C1 segment of cervical spinal cord (tissue), 14 donors: Measurements from ENCODE around the gene APOL1.
A peak's percentile ranks its signal among the peaks of the same experiment; 100 is the strongest.
"Not testable (repeated sequence)": the region's sequence is repeated elsewhere in the genome, so short reads cannot be mapped to it uniquely, and the experiment has no call there.

Experiments used
- DNase-seq, 14 donors: peaks; one replicate each; lab custom pipeline; 2025; lab: John Stamatoyannopoulos, UW

The APOL1 gene

GRCh38 chr22:36267058-36267457, 14.1 kb downstream of the APOL1 start:
- no peak for DNase-seq

DNA sequence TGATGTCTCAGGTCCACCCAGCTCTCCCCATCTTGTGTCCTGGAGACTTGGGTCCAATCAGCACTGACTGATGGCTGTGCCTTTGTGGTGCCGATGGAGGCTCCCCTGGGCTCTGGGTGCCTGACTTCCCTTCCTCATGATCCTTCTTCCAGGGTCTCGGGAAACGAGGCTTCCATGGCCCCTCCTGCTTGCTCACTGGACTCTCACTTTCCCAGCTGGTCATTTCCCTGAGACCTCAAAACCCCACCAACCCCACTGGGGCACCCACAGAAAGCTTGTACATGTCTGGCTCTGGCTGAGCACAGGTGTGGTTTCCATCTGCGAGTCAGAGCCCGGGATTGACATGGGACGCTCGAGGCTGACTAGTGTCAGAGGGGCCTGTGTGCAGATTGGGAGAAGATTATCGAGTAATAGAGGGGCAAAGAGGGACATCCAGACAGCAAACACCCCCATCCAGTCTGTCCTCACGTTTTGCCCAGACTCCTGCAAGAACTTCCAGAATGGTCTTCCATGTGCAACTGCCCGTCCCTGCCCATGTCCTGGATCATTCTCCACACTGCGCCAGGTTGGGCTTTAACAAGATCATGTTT, 15.1 kb downstream of the APOL1 start:
- no peak for DNase-seq

DNA sequence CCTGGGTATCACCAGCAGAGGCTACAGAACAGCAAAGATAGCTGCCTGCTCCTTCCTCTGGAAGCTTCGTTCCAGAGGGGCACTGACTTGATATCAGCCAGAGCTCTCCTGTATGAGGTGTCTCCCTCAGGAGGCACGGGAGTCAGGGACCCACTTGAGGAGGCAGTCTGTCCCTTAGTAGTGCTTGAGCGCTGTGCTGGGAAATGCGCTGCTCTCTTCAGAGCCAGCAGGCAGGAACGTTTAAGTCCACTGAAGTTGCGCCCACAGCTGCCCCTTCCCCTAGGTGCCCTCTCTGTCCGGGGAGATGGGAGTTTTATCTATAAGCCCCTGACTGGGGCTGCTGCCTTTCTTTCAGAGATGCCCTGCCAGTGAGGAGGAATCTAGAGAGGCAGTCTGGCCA, 18.3 kb downstream of the APOL1 start:
- not testable (repeated sequence) for DNase-seq

- not testable (repeated sequence) for DNase-seq
Observed at GRCh38 chr22:36271951-36272350, 19.0 kb downstream of the APOL1 start.

DNA sequence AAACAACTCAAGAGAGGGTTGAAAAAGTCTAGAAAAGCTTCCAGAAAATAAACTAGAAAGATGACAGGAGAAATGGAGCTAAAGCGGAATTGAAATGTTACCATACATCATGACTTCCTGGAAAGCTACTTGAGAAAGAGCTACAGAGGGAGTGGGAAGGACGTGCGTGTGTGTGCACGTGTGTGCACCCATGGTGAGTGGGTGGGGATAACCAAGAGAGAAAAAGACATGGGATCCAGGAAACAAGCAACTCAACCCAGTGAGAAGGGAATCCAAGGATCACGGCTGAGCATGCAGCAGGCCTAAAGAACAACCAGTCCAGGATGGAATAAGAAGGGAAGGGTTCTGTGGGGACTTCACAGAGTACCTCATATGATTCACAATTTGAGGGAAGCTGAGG, 21.6 kb downstream of the APOL1 start:
- no peak for DNase-seq

GRCh38 chr22:36277482-36278291, 24.8 kb downstream of the APOL1 start:
- peak in 10 of 14 donors; percentile 5 to 42 (median 17) for DNase-seq

- DNase-seq: no peak
Observed at GRCh38 chr22:36279219-36279666, 26.3 kb downstream of the APOL1 start.

DNA sequence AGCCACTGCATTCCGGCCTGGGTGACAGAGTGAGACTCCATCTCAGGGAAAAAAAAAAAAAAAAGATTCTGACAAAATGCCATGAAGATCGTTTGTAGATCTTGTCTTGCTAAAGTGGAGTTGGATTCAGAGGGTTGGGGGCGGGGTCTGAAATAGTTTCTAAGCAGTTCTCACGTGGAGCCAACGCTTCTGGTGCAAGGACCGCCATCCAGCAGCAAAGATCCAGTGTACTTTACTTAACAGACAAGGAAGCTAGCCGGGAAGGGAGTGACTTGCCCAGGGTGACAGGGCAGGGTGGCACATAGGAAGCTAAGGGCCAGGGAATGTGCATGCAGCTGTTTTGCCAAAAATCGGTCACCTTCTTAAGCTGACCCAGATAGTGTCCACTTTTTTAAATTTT, 27.4 kb downstream of the APOL1 start:
- no peak for DNase-seq

- no peak for DNase-seq
Observed at GRCh38 chr22:36281781-36282327, 28.9 kb downstream of the APOL1 start.

DNA sequence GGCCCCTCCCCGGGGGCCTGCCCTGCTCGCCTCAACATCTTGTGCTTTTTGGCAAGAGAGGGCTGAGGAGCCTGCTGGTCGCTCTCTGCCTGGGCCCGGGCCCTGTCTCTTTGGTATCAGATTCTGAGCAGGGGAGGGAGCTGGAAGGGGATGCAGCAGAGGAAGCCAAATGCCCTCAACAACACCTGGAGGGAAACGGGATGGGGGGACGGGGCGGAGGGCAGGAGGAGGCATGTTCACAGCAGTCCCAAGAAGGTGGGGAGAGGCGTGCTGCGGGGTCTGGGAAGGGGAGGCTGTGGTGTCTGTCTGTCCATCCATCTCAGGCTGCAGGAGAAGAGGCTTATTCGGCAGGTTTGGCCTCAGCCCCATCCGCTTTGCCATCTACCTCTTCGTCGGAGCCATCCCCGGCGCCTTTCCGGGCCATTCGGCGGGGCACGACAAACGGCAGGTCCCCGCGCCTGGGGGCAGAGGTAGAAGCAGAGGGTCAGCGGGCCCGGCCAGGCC, 29.4 kb downstream of the APOL1 start:
- no peak for DNase-seq

DNA sequence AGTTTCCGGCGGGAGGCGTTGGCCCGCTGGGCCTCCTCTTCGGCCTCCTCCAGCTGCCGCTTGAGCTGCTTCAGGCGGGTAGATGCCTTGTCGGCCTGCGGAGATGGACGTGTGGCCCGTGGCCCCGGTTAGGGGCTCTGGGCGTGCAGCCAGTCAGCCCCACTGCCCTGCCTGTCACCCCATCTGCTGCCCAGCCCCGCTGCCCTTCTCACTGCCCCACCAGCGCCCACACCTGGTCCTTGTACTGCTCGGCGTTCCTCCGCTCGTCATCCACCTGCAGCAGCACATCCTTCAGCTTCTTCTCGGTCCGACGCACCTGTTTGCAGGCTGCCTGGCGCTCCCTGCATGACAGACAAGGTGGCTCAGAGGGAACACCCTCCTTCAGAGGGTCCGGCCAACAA, 31.2 kb downstream of the APOL1 start:
- DNase-seq: no peak

DNA sequence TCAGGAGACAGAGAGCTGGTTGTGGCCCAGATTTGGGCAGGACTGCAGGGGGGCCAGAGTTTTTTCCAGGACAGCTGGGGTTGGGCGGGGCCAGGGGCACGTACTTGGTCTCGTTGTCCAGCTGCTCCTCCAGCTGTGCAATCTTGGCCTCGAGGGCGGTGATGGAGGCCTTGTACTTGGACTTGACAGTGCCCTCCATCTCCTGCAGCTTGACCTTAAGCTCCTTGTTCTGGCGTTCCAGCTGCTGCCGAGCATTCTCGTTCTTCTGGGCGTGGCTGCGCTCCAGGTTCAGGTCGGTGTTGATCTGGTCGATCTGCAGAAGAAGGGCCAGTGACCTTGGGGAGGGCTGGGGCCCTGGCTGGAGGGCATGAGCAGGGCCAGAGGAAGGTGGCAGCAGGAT, 32.1 kb downstream of the APOL1 start:
- DNase-seq: no peak

DNA sequence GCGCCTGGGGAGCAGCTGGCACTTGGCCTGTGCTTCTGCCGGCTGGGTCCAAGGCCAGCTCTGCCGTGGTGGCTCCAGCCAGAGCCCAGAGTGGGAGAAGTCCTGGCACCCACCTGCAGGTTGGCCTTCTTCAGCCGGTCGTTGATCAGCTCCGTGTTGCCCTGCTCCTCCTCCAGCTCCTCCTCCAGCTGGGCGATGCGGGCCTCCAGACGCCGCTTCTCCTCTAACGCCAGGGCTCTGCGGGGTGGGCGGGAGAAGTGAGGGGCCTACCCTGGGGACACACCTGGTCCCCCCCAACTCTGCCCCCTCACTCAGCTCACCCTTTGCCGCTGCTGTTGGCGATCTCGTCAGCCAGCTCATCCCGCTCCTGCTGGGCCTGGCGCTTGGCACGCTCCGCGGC, 32.6 kb downstream of the APOL1 start:
- peak in 1 of 14 donors; percentile 54 for DNase-seq

DNA sequence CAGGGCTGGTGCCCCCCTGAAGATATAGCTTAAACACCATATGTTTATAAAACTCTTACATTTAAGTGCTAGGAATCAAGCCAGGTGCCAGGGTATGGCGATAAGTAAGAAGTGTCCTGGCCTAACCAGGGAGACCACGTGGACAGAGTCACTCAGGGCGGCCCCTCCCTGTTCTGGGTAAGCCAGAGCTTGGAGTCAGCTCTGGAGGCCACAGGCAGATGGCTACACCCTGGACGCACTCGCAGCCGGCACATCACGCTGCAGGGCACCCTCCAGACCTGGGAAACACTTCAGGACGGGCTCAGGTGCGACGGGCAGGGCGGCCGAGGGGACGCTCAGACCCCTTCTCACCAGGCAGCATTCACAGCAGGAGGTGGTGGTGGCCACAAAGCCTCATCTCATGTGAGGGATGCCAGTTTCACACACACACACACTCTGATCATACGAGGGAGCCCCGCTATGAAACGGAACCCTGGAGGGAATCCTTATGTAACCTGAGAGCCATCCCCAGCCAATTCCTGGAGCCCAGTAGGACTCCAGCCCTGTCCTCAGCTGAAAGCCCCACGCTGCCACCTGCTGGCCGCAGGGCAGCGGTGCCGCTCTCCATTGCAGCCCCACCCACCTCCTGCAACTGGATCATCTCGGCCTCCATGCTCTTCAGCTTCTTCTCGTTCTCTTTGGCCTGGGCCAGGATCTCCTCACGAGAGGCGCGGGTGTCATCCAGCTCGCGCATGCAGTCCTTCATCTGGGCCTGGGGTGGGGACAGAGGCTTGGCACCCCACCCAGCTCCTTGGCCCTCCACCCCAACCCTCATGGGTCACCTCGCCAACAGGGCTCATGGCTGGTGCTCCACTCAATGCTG, 33.4 kb downstream of the APOL1 start:
- DNase-seq: peak in 12 of 14 donors; percentile 23 to 85 (median 40)

DNA sequence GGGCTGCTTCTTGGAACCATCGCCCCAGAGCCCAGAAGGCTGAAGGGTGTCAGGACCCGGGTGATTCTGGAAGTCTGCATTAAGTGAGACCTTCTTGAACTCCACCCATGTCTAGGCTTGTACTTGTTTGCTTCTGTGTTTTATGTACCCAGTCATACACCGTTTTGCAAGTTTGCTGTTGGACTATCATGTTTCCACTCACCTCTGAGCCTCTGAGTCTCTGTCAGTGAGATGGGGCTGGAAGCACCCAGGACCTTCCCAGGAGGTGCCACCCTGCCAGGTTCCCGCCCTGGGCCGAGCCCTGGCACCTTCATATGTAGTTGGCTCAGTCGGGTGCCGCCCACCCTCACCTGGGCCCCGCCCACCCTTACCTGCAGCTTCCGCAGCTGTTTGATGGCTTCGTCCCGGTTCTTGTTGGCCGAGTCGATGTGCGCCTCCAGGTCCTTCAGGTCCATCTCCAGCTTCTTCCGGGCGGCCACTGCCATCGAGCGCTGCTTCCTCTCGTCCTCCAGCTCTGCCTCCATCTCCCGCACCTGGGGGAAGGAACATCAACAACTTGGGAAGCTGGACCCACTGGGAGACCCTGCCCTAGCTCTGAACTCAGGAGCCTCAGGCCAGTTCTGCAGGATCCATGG, 35.1 kb downstream of the APOL1 start:
- no peak for DNase-seq

DNA sequence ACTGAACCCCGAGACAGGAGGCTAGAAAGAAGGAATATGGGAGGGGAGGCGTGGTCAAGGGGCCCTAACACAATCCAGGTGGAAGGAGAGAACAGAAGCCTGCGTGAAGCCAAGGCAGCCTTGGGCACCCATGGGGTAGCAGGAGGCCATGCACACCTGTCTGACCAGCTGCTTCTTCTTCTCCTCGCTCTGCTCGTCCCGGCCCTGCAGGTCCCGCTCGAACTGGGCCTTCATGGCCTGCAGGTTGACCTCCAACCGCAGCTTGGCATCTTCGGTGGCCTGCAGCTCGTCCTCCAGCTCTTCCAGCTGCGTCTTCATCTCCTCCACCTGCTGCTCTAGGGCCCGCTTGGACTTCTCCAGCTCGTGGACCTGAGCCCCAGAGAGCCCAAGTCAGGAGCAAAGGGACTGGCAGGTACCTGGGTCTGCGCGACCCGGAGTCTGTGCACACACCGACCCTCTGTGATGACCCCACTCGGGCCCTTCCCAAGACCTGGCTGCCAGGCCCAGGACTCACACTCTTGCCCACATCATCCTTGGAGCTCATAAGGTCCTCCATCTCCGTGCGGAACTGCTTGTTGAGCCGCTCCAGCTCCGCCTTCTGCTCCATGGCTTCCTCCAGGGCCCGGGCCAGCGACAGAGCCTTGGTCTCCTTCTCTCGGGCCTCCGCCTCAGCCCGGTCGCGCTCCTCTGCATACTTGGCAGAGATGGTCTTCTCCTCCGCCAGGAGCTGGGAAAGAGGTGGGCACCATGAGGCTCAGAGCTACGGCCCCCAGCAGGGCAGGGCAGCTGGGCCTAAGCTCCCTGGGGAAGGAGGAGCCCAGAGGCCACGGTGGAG, 35.9 kb downstream of the APOL1 start:
- DNase-seq: no peak

GRCh38 chr22:36289406-36289870, 36.5 kb downstream of the APOL1 start:
- DNase-seq: no peak

DNA sequence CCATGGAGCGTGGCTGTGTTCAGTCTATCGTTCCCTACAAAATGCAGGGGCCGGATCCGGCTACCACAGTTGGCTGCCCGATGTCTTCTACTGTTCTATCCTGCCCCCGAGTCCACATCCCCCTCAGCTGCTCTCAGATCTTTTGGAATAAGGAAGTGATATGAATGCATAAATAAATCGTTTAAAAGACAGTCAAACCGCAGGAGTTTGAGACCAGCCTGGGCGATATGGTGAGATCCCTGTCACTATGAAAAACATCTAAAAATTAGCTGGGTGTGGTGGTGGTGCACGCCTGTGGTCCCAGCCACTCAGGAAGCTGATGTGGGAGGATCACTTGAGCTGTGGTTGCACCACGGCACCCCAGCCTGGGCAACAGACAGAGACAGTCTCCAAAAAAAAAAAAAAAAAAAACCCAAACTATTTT, 37.0 kb downstream of the APOL1 start:
- not testable (repeated sequence) for DNase-seq

DNA sequence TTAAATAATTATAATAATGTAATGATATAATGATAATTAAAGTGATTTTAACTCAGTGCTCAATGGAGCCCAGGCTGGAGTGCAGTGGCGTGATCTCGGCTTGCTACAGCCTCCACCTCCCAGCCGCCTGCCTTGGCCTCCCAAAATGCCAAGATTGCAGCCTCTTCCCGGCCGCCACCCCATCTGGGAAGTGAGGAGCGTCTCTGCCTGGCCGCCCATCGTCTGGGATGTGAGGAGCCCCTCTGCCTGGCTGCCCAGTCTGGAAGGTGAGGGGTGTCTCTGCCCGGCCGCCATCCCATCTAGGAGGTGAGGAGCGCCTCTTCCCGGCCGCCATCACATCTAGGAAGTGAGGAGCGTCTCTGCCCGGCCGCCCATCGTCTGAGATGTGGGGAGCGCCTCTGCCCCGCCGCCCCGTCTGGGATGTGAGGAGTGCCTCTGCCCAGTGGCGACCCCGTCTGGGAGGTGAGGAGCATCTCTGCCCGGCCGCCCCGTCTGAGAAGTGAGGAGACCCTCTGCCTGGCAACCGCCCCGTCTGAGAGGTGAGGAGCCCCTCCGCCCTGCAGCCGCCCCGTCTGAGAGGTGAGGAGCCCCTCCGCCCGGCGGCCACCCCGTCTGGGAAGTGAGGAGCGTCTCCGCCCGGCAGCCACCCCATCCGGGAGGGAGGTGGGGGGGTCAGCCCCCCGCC, 37.6 kb downstream of the APOL1 start:
- not testable (repeated sequence) for DNase-seq
